ENCODE results near the gene FEV.

GRCh38 chr2:219010873-219011272, 25.9 kb upstream of the FEV start:
- TF ChIP-seq POLR2A (IDR thresholded peaks at IDR 0.05; ENCODE audit: low read depth, low read length) (no peak), POLR2AphosphoS5 (IDR thresholded peaks at IDR 0.05; ENCODE audit: low read depth, low read length) (no peak), TAF1 (IDR thresholded peaks at IDR 0.05; ENCODE audit: low read depth, low read length) (no peak), SPI1 (IDR thresholded peaks at IDR 0.05; ENCODE audit: low read depth, low read length) (no peak), PAX5 (IDR thresholded peaks at IDR 0.05; ENCODE audit: insufficient read depth, low read length, severe bottlenecking) (no peak), POU2F2 (IDR thresholded peaks at IDR 0.05; ENCODE audit: low read depth, low read length) (no peak)

All from GM12891 (cell line).